Pons (tissue), 1 donor: ENCODE data around the gene NOS1AP.

Source experiments
- DNase-seq: peaks from one replicate; pipeline ENCODE4 v3.0.0-alpha.2; 2016; ENCODE audit warnings: low spot score

The NOS1AP gene

GRCh38 chr1:162220009-162220539 lies 150.6 kb downstream of the NOS1AP start:
- no peak for DNase-seq

GRCh38 chr1:162222014-162222413 lies 152.5 kb downstream of the NOS1AP start:
- DNase-seq: no peak

GRCh38 chr1:162222730-162223129 lies 153.2 kb downstream of the NOS1AP start:
- no peak for DNase-seq

- DNase-seq: no peak
These were observed 154.0 kb downstream of the NOS1AP start for GRCh38 chr1:162223488-162223887.

GRCh38 chr1:162224267-162224666 lies 154.8 kb downstream of the NOS1AP start:
- DNase-seq: no peak

- DNase-seq: no peak
These were observed 159.1 kb downstream of the NOS1AP start for GRCh38 chr1:162228586-162228985.

GRCh38 chr1:162229549-162229948 lies 160.1 kb downstream of the NOS1AP start:
- DNase-seq: no peak

- peak; percentile 79 for DNase-seq
These were observed 160.6 kb downstream of the NOS1AP start for GRCh38 chr1:162230096-162230495.

GRCh38 chr1:162230517-162230916 lies 161.0 kb downstream of the NOS1AP start:
- DNase-seq: no peak

- no peak for DNase-seq
These were observed 162.7 kb downstream of the NOS1AP start for GRCh38 chr1:162232034-162232711.

- DNase-seq: no peak
These were observed 163.6 kb downstream of the NOS1AP start for GRCh38 chr1:162233066-162233465.

GRCh38 chr1:162233937-162234336 lies 164.4 kb downstream of the NOS1AP start:
- no peak for DNase-seq

- no peak for DNase-seq
These were observed 165.1 kb downstream of the NOS1AP start for GRCh38 chr1:162234571-162234970.

- no peak for DNase-seq
These were observed 165.8 kb downstream of the NOS1AP start for GRCh38 chr1:162235241-162235800.

- no peak for DNase-seq
These were observed 166.7 kb downstream of the NOS1AP start for GRCh38 chr1:162236201-162236600.

- DNase-seq: no peak
These were observed 167.1 kb downstream of the NOS1AP start for GRCh38 chr1:162236618-162237017.

- DNase-seq: no peak
These were observed 171.1 kb downstream of the NOS1AP start for GRCh38 chr1:162240577-162240976.

- DNase-seq: no peak
These were observed 173.3 kb downstream of the NOS1AP start for GRCh38 chr1:162242804-162243203.

GRCh38 chr1:162248854-162249535 lies 179.5 kb downstream of the NOS1AP start:
- peak; percentile 74 for DNase-seq

- peak; percentile 36 for DNase-seq
These were observed 180.7 kb downstream of the NOS1AP start for GRCh38 chr1:162250004-162250730.

- DNase-seq: no peak
These were observed 181.6 kb downstream of the NOS1AP start for GRCh38 chr1:162251102-162251501.

- DNase-seq: no peak
These were observed 182.7 kb downstream of the NOS1AP start for GRCh38 chr1:162252214-162252613.
